Suprapubic skin (tissue), 4 donors: Measurements from ENCODE around the gene RSF1. TPM values are rescaled to one million over a fixed set of nuclear protein-coding genes. Genes with fewer than 3 reads are reported as not detected.

Source experiments
- DNase-seq, 2 donors: peaks; one replicate each; pipeline ENCODE4 v3.0.0-alpha.2; 2019; ENCODE audit warnings: low spot score in 2 of 2
- H3K27ac ChIP-seq: fragments of 200-600 bp; sonication (generic); one replicate; pipeline ENCODE4 v1.5.1; 2019
- H3K27me3 ChIP-seq: fragments of 200-600 bp; sonication (generic); one replicate; pipeline ENCODE4 v1.5.1; 2019
- H3K36me3 ChIP-seq: fragments of 200-600 bp; sonication (generic); one replicate; pipeline ENCODE4 v1.5.1; 2019
- H3K4me1 ChIP-seq: fragments of 200-600 bp; sonication (generic); one replicate; pipeline ENCODE4 v1.5.1; 2019
- H3K4me3 ChIP-seq: fragments of 200-600 bp; sonication (generic); one replicate; pipeline ENCODE4 v1.5.1; 2019; ENCODE audit warnings: mild to moderate bottlenecking
- H3K9me3 ChIP-seq: fragments of 200-600 bp; sonication (generic); one replicate; pipeline ENCODE4 v1.5.1; 2019
- CTCF ChIP-seq, 2 donors: fragments of 200-600 bp in 1 of 2; fragments of 450-650 bp in 1 of 2; sonication (generic) in 1 of 2; IDR thresholded peaks; one replicate each; pipeline ENCODE4 v1.5.1; 2016 to 2019; ENCODE audit warnings: antibody characterized with exemption in 2 of 2, mild to moderate bottlenecking in 1 of 2, moderate library complexity in 1 of 2
- EP300 ChIP-seq: sonication (generic); formaldehyde crosslinking; IDR thresholded peaks from one replicate; pipeline ENCODE4 v1.6.1; 2017; ENCODE audit warnings: antibody characterized with exemption
- POLR2A ChIP-seq, 2 donors: fragments of 450-650 bp; IDR thresholded peaks; one replicate each; pipeline ENCODE4 v1.6.1; 2017; ENCODE audit warnings: antibody characterized with exemption in 2 of 2, mild to moderate bottlenecking in 2 of 2, moderate library complexity in 2 of 2
- POLR2AphosphoS5 ChIP-seq, 3 donors: sonication (generic); formaldehyde crosslinking; IDR thresholded peaks; one replicate each; pipeline ENCODE4 v1.6.1; 2017; ENCODE audit warnings: antibody characterized with exemption in 3 of 3
- WGBS: methylation state at CpG from one replicate; pipeline ENCODE4 v1.1.5; 2018; 5-methylcytosine and 5-hydroxymethylcytosine counted together
- total RNA-seq, 4 donors: library from RNA; depleted of rRNA; stranded (reverse); fragments of >200 nt; gene quantifications; one replicate each; pipeline ENCODE4 v1.1.0, GENCODE V29; 2016

The RSF1 gene
- total RNA-seq, 4 donors from 2014 or later, result 27.5 to 121 (median 45.5) TPM

GRCh38 chr11:77815459-77815858 is 5.1 kb downstream of the RSF1 start:
- no peak overlapping the region for H3K4me3 ChIP-seq
- TF ChIP-seq CTCF (IDR thresholded peaks at IDR 0.05), result no peak
- TF ChIP-seq POLR2A (IDR thresholded peaks at IDR 0.05), result no peak
- no peak for TF ChIP-seq EP300
- TF ChIP-seq POLR2AphosphoS5 (IDR thresholded peaks at IDR 0.05), result no peak
- WGBS, result 83% methylated on average over 1 of the region's 1 CpG
- no peak for DNase-seq
- no peak overlapping the region for H3K27ac ChIP-seq
- no peaks in the 10 kb centered on the region for H3K9me3 ChIP-seq
- peaks cover 11% of the 10 kb centered on the region for H3K4me1 ChIP-seq
- no peaks in the 10 kb centered on the region for H3K27me3 ChIP-seq
- no peaks in the 10 kb centered on the region for H3K36me3 ChIP-seq

GRCh38 chr11:77814848-77815247 is 5.7 kb downstream of the RSF1 start:
- no peak for DNase-seq
- Histone ChIP-seq H3K9me3 (no peaks in the 10 kb centered on the region), H3K4me1 (peaks cover 11% of the 10 kb centered on the region), H3K27ac (no peak overlapping the region), H3K36me3 (no peaks in the 10 kb centered on the region), H3K27me3 (no peaks in the 10 kb centered on the region), H3K4me3 (no peak overlapping the region)
- 96% methylated on average over 3 of the region's 3 CpGs for WGBS
- TF ChIP-seq EP300, result no peak
- TF ChIP-seq POLR2AphosphoS5 (IDR thresholded peaks at IDR 0.05), result no peak
- no peak for TF ChIP-seq CTCF (IDR thresholded peaks at IDR 0.05)
- TF ChIP-seq POLR2A (IDR thresholded peaks at IDR 0.05), result no peak

GRCh38 chr11:77813256-77813655 is 7.3 kb downstream of the RSF1 start:
- no peaks in the 10 kb centered on the region for H3K36me3 ChIP-seq
- no peak for TF ChIP-seq POLR2AphosphoS5 (IDR thresholded peaks at IDR 0.05)
- H3K4me1 ChIP-seq, result peaks cover under 1% of the 10 kb centered on the region
- H3K4me3 ChIP-seq, result no peak overlapping the region
- no peaks in the 10 kb centered on the region for H3K9me3 ChIP-seq
- DNase-seq, result no peak
- 96% methylated on average over 9 of the region's 9 CpGs for WGBS
- no peak overlapping the region for H3K27ac ChIP-seq
- H3K27me3 ChIP-seq, result no peaks in the 10 kb centered on the region

- Histone ChIP-seq H3K27ac (no peak overlapping the region), H3K4me1 (no peaks in the 10 kb centered on the region), H3K4me3 (no peak overlapping the region), H3K27me3 (no peaks in the 10 kb centered on the region), H3K9me3 (no peaks in the 10 kb centered on the region), H3K36me3 (no peaks in the 10 kb centered on the region)
- TF ChIP-seq POLR2A (IDR thresholded peaks at IDR 0.05), result no peak
- TF ChIP-seq CTCF (IDR thresholded peaks at IDR 0.05), result no peak
- no peak for TF ChIP-seq EP300
- no peak for TF ChIP-seq POLR2AphosphoS5 (IDR thresholded peaks at IDR 0.05)
- 90% methylated on average over 2 of the region's 2 CpGs for WGBS
- no peak for DNase-seq
Observed at GRCh38 chr11:77806993-77807392, 13.5 kb downstream of the RSF1 start.

GRCh38 chr11:77806415-77806814 is 14.1 kb downstream of the RSF1 start:
- no peak overlapping the region for H3K27ac ChIP-seq
- no peak overlapping the region for H3K4me3 ChIP-seq
- no peak for TF ChIP-seq POLR2A (IDR thresholded peaks at IDR 0.05)
- no peak for TF ChIP-seq CTCF (IDR thresholded peaks at IDR 0.05)
- no peak for TF ChIP-seq POLR2AphosphoS5 (IDR thresholded peaks at IDR 0.05)
- no peak for TF ChIP-seq EP300
- H3K4me1 ChIP-seq, result no peaks in the 10 kb centered on the region
- H3K36me3 ChIP-seq, result no peaks in the 10 kb centered on the region
- H3K27me3 ChIP-seq, result no peaks in the 10 kb centered on the region
- DNase-seq, result no peak
- H3K9me3 ChIP-seq, result no peaks in the 10 kb centered on the region

GRCh38 chr11:77801477-77801876 is 19.0 kb downstream of the RSF1 start:
- WGBS, result 80% methylated on average over 3 of the region's 3 CpGs
- Histone ChIP-seq H3K4me1 (peaks cover 20% of the 10 kb centered on the region), H3K4me3 (no peak overlapping the region), H3K36me3 (no peaks in the 10 kb centered on the region), H3K27ac (no peak overlapping the region), H3K27me3 (no peaks in the 10 kb centered on the region), H3K9me3 (no peaks in the 10 kb centered on the region)
- TF ChIP-seq EP300 (no peak), CTCF (IDR thresholded peaks at IDR 0.05) (no peak), POLR2A (IDR thresholded peaks at IDR 0.05) (no peak), POLR2AphosphoS5 (IDR thresholded peaks at IDR 0.05) (no peak)
- no peak for DNase-seq
